GM21360 (cell line): ENCODE results near the gene UBE2V1.
"Not testable (repeated sequence)": the region's sequence is repeated elsewhere in the genome, so short reads cannot be mapped to it uniquely, and the experiment has no call there.

Experiments used
- ATAC-seq: cut with Tn5 transposase; IDR thresholded peaks from one replicate; pipeline ENCODE4 v1.9.1; 2021; ENCODE audit warnings: mild to moderate bottlenecking, moderate library complexity; ENCODE audit not compliant: unreplicated experiment

Gene UBE2V1

DNA sequence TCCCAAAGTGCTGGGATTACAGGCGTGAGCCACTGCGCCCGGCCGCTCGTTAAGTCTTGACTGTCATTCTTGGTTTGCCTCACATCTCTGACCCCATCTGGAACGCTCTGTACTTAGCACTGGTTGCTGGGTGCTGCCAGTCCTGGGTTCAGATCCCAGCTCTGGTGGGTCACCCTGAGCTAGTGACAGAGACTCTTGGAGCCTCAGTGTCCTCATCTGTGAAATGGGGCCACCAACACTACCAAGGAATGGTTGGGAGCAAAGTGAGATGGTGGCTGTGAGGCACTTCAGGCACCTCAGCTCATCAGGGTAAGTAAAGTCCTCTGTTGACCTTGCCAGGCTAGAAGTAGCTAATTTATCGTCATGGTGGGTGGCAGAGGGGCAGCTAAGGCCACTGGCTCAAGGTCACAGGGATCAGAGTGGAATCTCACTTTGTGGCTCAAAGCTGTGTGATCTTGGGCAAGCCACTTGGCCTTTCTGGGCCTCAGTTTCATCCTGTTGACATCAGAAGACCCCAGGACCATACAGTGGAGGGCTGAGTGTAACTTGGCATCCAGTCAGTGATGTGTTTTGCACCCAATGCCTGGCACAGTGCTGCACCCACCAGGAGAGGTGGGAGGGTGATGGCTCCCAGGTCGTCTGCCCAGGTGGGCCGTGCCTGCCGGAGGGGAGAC is 46.7 kb downstream of the UBE2V1 start:
- no peak for ATAC-seq

DNA sequence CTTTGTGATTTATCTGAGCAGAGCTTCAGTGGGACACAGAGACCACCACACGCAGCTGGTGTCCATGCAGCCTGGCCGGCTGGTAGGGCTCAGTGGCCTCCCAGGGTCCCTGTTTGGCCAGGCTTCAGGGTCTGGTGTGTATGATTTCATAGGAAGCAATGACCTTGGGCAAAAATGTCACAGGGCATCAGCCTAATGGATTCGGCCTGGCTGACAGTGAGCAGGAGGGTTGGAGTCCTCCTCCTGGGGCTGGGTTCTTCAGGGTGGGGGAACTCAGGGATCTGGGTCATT is 47.7 kb downstream of the UBE2V1 start:
- ATAC-seq, result no peak

DNA sequence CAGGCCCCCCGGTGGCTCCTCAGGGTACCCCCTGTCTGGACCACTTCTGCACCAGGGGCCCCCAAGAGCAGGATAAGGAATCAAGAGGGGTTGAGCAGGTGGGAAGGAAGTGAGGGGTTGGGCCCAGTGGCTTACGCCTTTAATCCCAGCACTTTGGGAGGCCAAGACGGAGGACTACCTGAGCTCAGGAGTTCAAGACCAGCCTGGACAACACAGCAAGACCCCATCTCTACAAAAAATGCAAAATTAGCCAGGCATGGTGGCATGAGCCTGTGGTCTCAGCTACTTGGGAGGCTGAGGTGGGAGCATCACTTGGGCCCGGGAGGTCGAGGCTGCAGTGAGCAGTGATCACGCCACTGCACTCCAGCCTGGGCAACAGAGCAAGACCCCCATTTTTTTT is 49.2 kb downstream of the UBE2V1 start:
- not testable (repeated sequence) for ATAC-seq

DNA sequence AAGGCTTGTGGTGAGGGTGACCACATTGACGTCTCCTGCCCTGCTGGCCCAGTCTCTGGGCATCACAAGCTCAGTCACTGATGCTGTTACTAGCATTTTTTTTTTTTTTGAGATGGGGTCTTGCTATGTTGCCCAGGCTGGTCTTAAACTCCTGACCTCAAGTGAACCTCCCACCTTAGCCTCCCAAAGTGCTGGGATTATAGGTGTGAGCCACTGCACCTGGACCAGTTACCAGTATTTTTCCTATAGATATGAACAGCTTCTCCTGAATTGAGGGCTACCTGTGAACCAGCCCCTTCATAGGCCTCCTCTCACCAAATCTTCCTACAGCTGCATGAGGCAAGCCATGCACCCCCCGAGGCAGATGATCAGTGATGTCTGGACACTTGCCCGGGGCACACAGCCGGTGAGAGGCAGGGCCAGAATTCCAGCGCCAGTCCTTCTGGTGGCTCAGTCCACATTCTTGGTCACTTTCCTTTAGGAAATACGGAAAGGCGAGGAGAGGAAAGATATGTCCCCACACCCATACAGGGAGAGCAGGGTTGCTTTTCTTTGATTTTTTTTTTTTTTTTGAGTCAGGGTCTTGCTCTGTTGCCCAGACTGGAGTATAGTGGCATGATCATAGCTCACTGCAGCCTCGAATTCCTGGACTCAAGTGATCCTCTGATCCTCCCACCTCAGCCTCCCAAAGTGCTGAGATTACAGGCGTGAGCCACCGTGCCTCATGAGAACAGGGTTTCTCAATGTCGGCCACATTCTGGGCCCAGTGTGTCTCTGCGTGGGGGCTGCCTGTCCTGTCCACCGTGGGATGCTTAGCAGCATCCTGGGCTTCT is 50.7 kb downstream of the UBE2V1 start:
- ATAC-seq, result no peak

DNA sequence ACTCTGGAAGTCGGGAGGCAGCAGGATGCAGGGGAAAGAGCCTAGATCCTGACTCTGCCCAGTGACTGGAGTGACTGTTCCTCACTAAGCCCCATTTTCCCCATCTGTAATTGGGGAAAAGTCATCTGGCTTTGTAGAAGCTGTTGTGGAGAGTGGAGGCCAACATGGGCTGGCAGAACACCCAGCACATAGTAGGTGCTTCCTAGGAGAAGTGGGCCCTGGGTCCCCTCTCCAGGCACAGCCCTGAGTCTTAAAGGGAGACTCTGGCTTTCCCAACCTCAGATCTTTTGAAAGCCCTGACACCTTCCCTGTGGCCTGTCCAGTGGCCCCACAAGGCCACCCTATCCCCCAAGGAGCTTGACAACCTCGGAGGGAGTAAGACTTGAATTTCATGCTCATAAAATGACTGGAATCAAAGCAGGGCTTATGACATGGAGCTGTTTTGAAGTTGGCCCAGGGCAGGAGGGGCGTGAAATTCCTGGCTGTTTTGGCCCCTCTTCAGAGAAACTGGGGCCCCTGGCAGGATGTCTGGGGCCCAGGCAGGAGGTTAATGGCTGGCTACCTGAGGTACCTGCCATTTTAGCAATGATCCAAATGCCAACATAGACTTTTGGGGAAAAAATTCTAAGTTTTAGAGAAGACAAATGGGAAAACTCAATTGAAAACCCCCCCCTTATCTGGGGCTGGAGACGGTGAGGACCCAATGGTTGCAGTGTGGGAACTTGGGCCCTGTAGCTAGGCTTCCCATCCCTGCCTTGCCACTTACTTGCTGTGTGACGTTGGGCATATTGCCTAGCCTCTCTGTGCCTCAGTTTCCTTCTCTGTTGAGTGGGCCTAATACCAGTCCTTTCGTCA is 51.6 kb downstream of the UBE2V1 start:
- no peak for ATAC-seq

DNA sequence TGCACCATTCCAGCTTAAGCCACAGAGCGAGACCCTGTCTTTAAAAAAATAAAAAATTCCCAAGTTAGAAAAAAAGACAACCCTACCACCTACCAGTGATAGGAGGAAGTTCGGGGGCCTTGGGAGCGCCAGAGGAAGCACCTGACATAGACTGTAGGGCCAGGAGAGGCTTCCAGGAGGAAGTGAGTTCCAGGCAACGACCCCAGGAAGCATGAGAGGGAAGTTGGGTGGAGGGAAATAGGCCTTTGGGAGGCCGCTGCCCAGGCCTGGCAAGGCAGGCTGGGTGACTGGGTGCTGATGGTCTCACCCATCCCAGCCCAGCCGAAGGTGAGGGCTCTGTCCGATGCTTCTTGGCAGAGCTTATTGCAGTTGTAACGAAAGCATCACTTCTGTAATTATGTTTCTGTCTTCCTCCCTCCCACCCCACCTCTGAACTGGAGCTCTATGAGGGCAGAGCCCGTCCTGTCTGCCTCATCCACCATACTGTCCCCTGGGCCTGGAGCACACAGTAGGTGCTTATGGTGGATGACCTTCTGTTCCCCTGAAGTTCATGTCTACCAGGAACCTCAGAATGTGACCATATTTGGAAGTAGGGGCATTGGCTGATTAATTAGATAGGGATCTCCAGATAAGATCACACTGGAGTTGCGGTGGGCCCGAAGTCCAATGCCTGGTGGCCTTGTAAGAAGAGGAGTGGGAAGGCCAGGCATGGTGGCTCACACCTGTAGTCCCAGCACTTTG is 54.1 kb downstream of the UBE2V1 start:
- ATAC-seq, result no peak

DNA sequence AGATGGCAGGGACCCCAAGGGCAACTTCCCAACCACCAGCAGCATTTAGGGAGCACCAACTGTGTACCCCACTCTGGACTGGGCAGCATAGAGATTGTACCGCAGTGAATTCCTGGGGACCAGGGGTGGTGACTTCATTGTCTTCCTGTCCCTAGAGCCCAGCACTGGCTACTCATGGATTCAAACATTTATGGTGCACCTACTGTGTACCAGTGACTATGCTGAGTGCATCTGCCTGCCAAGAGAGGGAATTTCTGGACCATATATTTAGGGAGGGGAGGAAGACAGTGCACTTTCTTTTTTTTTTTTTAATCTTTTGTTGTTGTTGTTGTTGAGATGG is 55.3 kb downstream of the UBE2V1 start:
- no peak for ATAC-seq

DNA sequence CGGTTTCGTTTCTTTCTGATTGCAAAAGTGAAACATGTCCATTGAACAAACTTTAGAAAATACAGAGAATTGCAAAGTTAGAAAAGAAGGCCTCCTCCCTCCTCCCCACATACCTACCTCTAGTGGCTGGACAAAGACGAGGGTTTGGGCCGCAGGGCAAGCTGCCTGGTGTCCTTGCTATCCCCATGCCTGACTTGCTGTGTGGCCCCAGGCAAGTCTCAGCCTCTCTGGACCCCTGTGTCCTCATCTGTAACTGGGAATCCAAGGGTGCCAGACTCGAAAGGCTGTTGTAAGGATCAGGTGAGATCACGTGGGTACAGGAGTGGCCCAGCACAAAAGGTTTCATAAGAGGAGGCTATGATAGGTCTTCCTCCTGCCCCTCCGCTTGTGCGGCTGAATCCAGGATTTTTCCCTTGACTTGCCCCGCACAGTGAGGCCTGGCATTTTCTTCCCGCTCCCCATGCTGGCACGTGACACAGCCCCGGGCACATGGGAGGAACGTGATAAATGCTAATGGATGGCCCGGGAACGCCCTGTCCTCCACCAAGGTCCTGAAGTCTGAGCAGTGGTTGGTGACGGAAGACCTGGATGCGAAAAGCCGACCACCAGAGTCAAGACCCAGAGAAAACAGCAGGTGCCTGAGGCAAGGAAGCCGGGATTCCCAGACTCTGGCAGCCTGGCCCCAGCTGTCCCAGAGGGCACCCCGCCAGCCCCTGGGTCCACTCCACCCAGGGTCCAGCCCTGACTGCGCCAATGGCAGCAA is 55.8 kb downstream of the UBE2V1 start:
- no peak for ATAC-seq

DNA sequence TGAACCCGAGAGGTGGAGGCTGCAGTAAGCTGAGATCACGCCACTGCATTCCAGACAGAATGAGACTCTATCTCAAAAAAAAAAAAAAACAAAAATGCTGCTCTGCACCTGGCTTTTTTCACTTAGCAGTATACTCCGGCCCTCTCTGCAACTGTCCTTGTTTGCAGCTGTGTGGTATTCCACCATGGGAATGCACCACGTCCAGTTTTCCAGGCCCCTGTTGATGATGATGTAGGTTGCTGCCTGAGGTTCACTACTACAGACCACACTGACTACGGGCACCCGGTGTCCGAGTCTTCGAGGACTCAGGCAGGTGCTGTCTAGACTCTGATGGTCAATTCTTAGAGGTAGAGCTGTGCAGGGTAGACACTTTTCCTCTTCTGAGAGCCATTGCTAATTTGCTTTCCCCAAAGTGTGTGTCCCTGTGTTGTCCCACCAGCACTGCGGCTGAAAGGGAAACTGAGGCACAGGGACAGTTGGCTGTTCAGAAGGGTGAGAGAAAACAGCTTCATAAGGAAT is 56.5 kb downstream of the UBE2V1 start:
- ATAC-seq, result no peak

DNA sequence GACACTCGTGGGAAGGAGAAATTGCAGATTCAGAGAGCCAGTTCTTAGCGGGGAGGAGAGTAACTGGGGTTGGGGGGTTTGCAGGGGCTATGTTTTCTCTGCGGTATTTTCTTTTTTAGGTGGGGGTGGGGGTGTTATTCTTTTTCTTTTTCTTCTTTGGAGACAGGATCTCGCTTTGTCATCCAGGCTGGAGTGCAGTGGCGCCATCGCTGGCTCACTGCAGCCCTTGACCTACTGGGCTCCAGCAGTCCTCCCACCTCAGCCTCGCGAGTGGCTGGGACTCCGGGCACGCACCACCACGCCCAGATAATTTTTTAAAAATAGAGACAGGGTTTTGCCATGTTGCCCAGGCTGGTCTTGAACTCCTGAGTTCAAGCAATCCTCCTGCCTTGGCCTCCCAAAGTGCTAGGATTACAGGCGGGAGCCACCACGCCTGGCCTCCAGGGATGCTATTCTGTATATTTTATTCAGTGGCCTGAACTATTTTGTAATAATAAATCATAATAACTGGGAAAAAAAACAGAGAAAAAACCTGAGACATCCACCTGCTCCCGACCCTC is 57.3 kb downstream of the UBE2V1 start:
- no peak for ATAC-seq

DNA sequence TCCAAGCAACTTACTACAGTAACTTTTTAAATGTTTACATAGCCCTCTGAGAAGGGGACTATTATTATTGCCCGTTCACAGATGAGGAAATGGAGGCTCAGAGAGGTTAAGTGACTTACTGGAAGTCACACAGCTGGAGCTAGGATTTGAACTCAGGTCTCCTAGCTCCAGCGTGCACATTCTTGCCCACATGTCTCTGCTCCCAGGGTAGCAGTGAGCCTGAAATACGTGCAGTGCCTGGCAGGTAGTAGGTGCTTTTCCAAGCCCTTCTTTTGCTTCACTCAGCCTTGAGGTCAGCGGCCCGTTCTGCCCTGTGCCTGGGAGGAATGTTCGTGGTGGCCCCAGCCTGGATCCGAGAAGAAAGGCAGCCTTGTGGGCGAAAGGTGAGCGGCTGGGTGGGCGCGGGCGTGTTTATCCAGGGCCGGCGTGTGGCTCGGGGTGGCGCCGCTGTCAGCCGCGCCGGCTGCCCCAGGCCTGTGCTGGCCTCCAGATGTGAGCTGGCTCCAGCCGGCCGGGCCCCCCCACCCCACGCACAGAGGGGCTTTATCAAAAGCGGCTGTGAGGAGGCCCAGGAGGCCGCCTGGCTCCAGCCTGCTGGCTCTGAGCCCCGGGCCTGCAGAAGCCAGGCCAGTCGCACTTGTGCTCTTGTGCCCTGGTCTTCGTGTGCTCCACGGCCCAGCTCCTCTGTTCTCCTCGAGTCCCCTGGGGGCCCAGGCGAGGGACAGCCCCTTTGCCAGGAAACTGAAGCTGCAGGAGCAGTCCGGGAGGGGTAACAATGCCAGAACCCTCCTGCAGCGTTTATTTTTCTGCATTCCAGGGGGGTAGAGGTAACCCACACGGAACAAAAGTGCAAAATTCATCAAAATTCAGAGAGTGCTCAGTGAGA is 58.1 kb downstream of the UBE2V1 start:
- no peak for ATAC-seq

DNA sequence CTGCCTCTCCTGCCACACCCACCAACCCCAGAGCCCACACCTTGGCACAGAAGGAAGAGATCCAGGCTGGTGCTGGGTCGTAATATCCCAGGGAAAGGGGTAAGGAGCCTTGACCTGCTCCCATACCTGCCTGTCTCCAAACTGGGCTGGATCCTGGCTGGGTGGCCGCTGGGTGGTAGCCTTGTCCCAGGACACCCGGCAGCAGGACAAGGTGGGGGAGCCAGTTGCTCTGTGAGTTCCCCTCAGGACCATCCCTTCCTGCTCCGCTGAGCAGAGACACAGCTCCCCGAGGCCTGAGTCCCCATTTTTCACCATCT is 58.8 kb downstream of the UBE2V1 start:
- ATAC-seq, result no peak

DNA sequence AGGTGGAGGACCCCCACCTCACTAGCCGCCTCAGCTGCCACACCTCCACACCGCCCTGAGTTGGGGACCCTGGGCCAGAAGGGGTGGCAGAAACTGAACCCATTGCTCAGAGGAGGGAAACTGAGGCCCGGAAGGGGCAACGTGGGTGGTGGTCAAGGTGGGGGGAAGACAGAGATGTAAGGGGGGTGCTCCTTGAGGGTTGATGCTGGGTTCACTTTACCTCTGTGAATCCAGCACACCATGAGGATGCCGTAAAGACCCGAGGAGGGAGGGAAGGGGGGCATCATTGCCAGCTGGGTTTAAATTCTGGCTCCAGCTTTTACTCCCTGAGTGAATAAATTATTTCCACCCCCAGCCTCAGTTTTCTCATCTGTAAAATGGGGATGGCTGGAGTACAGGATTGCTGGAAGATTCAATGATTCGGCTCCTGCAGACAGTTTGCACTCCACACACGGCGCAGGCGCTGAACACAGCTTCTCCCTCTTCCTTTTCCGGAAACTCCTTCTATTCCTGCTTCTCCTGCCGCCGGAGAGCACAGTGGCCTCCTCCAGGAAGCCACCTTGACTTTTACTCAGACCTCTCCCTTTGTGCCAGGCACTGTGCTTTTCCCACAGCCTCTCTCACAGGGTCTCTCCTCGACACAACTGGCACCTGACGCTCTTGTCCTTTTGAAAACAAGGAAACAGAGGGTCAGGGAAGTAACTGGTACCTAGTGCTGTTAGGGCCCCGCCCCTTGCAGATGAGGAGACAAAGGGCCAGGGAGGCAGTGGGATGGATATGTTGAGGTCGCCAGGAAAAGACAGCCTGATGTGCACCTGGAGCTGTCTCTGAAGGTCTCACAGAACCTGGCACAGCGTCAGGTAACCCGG is 59.4 kb downstream of the UBE2V1 start:
- ATAC-seq, result no peak

DNA sequence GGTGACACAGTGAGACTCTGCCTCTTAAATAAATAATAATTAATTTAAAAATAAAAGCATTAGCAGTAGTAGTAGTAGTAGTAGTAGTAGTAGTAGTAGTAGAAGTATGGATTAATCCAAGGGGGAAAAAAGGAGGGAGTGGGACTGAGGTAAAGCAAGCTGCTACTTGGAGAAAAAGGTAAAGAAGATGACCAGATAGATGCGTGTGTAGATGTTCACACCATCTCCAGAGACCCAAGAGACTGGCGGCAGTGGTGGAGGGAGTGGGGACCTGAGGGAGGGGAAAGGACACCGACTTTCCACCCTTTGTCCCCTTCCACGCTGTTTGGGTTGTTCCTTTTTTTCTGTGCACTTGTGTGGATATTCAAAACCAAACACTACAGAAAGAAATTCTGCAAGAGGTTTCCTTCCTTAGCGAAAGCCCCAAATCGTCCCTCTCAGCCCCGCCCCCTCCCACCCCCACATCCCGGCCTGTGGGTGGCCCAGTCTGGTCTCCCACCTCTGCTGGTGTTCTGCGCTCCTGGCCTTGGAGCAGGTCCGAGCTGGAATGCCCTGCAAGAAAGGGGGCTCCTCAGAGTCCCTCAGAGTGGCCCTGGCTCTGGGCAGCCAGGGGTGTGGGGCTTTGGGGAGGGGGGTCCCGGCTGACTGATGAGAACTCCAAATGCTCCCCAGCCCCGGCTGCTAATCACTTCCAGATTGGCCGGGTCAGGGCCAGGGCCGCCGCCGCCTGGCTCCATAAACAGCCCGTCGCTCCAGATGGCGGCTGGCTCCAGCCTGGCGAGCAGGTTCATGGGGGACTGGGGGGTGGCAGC is 60.2 kb downstream of the UBE2V1 start:
- no peak for ATAC-seq

DNA sequence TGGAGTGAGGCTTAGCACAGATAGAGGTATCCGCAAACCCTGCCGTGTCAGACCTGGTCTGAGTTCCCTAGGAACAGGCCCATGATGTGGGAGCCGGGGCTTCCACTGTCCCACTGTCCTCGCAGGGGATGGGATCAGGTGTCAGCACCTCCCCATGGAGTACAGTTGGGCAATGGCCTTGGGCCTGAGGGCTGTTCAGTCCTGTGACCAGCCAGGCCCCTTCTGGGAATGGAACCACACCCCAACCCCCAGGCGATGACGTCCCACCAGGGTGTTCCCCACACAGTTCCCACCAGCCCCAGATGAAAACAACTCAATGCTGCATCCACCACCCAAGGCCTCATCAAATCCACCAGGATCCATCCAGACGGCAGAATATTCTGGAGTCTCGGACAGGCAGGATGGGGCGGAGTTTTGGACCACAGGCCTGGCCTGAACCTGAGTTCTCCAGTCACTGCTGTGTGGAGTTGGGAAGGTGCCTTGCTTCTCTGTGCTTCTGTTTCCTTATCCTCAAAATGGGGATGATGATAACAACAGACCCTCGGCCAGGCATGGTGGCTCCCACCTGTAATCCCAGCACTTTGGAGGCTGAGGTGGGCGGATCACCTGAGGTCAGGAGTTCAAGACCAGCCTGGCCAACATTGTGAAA is 62.2 kb downstream of the UBE2V1 start:
- ATAC-seq, result no peak

DNA sequence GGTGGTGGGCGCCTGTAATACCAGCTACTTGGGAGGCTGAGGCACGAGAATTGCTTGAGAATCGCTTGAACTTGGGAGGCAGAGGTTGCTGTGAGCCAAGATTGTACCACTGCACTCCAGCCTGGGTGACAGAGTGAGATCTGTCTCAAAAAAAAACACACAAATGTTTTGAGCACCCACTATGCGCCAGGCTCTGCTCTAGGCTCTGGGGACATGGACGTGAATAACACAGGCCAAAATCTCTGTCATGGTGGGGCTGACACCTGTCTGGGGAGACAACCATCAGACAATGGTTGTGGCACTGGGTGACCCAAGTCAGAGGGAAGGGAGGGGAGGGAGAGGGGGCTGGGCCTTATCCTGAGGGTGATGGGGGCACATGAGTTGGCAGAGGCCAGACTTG is 62.7 kb downstream of the UBE2V1 start:
- ATAC-seq, result no peak
